ENCODE data around the gene PACRG.

DNA sequence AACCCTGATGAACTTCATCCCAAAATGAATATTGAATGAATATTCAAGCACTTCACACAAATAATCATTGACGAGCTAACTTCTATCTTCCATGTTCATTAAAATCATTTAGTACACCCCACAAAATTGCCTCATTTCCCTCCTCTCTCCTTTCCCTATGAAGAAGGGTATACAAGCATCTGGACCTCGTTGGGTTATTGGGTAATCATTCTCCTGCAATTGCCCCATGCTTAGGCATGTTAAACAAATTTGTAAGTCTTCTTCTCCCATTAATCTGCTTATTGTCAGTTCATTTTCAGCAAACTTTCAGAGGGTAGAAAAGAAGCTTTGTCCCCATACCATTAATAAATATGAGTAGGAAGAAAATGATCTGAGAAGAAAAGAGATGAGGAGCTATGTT, 27.8 kb upstream of the PACRG start:
- no peak for TF ChIP-seq EZH2 (IDR thresholded peaks at IDR 0.05; ENCODE audit: low read length)
- TF ChIP-seq, protein P1, sequence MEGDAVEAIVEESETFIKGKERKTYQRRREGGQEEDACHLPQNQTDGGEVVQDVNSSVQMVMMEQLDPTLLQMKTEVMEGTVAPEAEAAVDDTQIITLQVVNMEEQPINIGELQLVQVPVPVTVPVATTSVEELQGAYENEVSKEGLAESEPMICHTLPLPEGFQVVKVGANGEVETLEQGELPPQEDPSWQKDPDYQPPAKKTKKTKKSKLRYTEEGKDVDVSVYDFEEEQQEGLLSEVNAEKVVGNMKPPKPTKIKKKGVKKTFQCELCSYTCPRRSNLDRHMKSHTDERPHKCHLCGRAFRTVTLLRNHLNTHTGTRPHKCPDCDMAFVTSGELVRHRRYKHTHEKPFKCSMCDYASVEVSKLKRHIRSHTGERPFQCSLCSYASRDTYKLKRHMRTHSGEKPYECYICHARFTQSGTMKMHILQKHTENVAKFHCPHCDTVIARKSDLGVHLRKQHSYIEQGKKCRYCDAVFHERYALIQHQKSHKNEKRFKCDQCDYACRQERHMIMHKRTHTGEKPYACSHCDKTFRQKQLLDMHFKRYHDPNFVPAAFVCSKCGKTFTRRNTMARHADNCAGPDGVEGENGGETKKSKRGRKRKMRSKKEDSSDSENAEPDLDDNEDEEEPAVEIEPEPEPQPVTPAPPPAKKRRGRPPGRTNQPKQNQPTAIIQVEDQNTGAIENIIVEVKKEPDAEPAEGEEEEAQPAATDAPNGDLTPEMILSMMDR (optimal IDR thresholded peaks at IDR 0.05 in 1 of 3, IDR thresholded peaks at IDR 0.05 in 1 of 3, conservative IDR thresholded peaks at IDR 0.05 in 1 of 3; ENCODE audit: extremely low read depth in 1 of 3, insufficient read depth in 2 of 3, low read length in 3 of 3), result no peak
